SK-N-MC (cell line): ENCODE measurements around the gene RNASEL.
A peak's percentile ranks its signal among the peaks of the same experiment; 100 is the strongest.

Experiments
- DNase-seq: peaks from one replicate; pipeline ENCODE4 v3.0.0-alpha.2; 2011; ENCODE audit warnings: low read depth, low spot score
- H3K27ac ChIP-seq: fragments of 200-600 bp; sonication (generic); 2 replicates; pipeline ENCODE4 v1.5.1; 2016; ENCODE audit warnings: mixed run types
- H3K36me3 ChIP-seq: fragments of 200-600 bp; sonication (generic); 2 replicates; pipeline ENCODE4 v1.6.1; 2017; ENCODE audit warnings: antibody characterized with exemption, low read length, mixed read lengths; ENCODE audit not compliant: insufficient read depth
- H3K4me3 ChIP-seq: fragments of 200-600 bp; sonication (generic); 2 replicates; pipeline ENCODE4 v1.5.1; 2016
- H3K9ac ChIP-seq: fragments of 200-600 bp; sonication (generic); 2 replicates; pipeline ENCODE4 v1.8.0; 2017; ENCODE audit warnings: mixed run types, mixed read lengths; ENCODE audit not compliant: insufficient read length
- H3K9me3 ChIP-seq: fragments of 200-600 bp; sonication (generic); 2 replicates; pipeline ENCODE4 v1.6.1; 2017; ENCODE audit warnings: low read depth, mild to moderate bottlenecking, antibody characterized with exemption, low read length, moderate library complexity, mixed read lengths
- EZH2 ChIP-seq: fragments of 200-600 bp; sonication (generic); IDR thresholded peaks from one replicate; pipeline ENCODE4 v1.6.1; 2017; ENCODE audit warnings: antibody characterized with exemption
- FOXP2 ChIP-seq: optimal IDR thresholded peaks from 2 replicates; pipeline ENCODE3; 2011; ENCODE audit warnings: mild to moderate bottlenecking, moderate library complexity; ENCODE audit not compliant: insufficient read depth; ENCODE audit errors: extremely low read length, control extremely low read depth
- POLR2AphosphoS5 ChIP-seq: IDR thresholded peaks from 2 replicates; pipeline ENCODE4 v1.6.1; 2012; ENCODE audit warnings: mild to moderate bottlenecking, low read depth, low read length, borderline replicate concordance

Gene RNASEL

GRCh38 chr1:182603646-182604174 is 14.7 kb upstream of the RNASEL start:
- Histone ChIP-seq H3K9me3 (no peaks in the 10 kb centered on the region), H3K9ac (peak overlapping the region; percentile 33), H3K27ac (no peak overlapping the region), H3K36me3 (peaks cover 45% of the 10 kb centered on the region), H3K4me3 (peak overlapping the region; percentile 87)
- TF ChIP-seq FOXP2 (no peak), EZH2 (no peak)
- no peak for DNase-seq

- no peak for TF ChIP-seq EZH2
- TF ChIP-seq POLR2AphosphoS5 = no peak
- H3K36me3 ChIP-seq = peaks cover 45% of the 10 kb centered on the region
- H3K9me3 ChIP-seq = no peaks in the 10 kb centered on the region
- no peak overlapping the region for H3K27ac ChIP-seq
- no peak for DNase-seq
- H3K9ac ChIP-seq = peak overlapping the region; percentile 33
- H3K4me3 ChIP-seq = peak overlapping the region; percentile 87
These were observed 14.0 kb upstream of the RNASEL start for GRCh38 chr1:182602935-182603645.

- H3K27ac ChIP-seq = no peak overlapping the region
These were observed 12.9 kb upstream of the RNASEL start for GRCh38 chr1:182601913-182602312.

DNA sequence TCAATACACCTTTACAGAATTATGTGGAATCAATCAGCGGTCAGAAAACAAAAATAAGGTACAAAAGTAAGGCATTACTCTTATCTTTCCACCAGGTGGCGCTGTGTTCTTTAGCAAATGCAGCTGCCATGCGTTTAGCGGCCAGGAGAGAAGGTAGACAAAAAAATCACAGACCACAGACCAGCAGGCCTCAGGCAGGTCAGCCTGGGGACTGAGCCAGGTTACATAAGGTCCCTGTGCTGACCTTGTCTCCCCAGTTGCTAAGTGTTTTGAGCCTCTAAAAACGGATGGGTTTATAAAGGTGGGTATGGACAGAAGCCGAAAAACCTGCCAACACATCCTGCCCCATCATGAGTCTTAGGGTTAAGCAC is 12.3 kb upstream of the RNASEL start:
- DNase-seq = no peak
- TF ChIP-seq FOXP2 = no peak
- no peak for TF ChIP-seq EZH2
- no peak for TF ChIP-seq POLR2AphosphoS5
- Histone ChIP-seq H3K9me3 (no peaks in the 10 kb centered on the region), H3K4me3 (peak overlapping the region; percentile 87), H3K36me3 (peaks cover 45% of the 10 kb centered on the region), H3K27ac (no peak overlapping the region), H3K9ac (no peak overlapping the region)

More at GRCh38 chr1:182601913-182602312, 12.9 kb upstream of the RNASEL start:
- no peaks in the 10 kb centered on the region for H3K9me3 ChIP-seq
- no peak for DNase-seq
- peaks cover 45% of the 10 kb centered on the region for H3K36me3 ChIP-seq
- no peak overlapping the region for H3K9ac ChIP-seq
- peak overlapping the region; percentile 87 for H3K4me3 ChIP-seq
- TF ChIP-seq EZH2 (no peak), POLR2AphosphoS5 (no peak), FOXP2 (no peak)

DNA sequence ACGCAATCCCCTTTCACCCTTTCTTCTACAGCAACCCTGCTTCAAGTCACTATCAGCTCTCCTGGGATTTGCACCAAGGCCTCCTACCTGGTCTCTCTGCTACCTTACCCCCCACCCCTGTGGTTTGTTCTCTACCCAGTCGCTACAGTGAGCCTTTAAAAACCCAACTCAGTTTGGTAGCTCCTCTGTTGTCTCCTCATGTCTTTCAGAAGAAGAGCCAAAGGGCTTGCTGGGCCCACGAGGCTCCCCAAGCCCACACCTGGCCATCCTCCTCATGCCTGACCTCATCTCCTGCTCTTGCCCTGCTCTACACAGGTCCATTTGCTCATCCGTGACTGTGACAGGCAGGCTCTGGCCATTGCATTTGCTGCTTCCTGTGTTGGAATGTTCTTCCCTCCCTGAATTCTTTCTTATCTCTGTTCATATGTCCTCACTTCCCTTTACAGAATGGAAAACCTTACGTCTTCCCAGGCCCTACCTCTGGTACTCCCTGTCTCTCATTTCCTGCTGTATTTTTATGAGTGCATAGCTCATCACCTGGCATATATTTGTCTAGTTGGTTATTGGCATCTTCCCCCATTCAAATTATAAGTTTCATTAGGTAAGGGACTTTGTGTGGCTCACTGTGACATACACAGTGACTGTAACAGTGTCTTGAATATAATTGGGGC is 11.8 kb upstream of the RNASEL start:
- DNase-seq = no peak
- no peak overlapping the region for H3K9ac ChIP-seq
- no peak overlapping the region for H3K27ac ChIP-seq
- peaks cover 45% of the 10 kb centered on the region for H3K36me3 ChIP-seq
- no peak overlapping the region for H3K4me3 ChIP-seq
- H3K9me3 ChIP-seq = no peaks in the 10 kb centered on the region
- no peak for TF ChIP-seq POLR2AphosphoS5
- no peak for TF ChIP-seq EZH2
- no peak for TF ChIP-seq FOXP2

DNA sequence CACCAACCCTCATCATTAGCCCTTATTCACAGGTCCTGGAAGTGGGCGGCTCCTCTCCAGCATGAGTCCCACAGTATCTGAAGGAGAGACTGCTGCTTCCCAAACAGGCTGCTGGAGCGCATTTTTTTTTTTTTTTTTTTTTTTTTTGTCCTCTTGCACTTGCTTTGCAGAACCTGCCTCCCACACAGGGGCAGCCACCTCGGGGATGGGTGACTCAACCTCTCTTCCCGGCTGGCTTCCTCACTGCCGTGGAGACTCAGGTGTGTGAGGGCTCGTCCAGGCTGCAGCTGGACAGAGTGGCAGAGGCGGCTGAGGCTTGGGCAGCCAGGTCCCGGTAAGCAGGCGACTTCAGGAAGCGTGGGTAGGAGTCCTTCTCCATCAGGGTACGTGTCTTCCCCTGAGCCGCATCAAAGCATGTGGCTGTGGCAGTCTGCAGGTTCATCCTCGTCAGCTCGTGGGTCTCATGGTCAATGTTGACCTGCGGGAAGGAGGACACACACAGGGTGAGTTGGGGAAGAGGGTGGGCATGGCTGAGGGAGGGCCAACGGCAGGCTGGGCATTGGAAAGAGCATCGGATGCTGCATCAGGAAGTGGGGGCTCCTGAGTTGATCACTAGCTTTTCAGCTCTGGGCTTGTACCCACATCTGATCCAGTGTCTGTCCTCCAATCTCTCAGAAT is 11.1 kb upstream of the RNASEL start:
- TF ChIP-seq FOXP2 (no peak), EZH2 (no peak), POLR2AphosphoS5 (no peak)
- Histone ChIP-seq H3K9me3 (no peaks in the 10 kb centered on the region), H3K36me3 (peaks cover 45% of the 10 kb centered on the region), H3K9ac (no peak overlapping the region), H3K4me3 (no peak overlapping the region), H3K27ac (no peak overlapping the region)
- DNase-seq = no peak

- TF ChIP-seq FOXP2 = no peak
- TF ChIP-seq POLR2AphosphoS5 = no peak
- TF ChIP-seq EZH2 = no peak
- no peak overlapping the region for H3K27ac ChIP-seq
- peaks cover 45% of the 10 kb centered on the region for H3K36me3 ChIP-seq
- H3K9ac ChIP-seq = no peak overlapping the region
- H3K9me3 ChIP-seq = no peaks in the 10 kb centered on the region
- H3K4me3 ChIP-seq = no peak overlapping the region
- DNase-seq = no peak
These were observed 10.3 kb upstream of the RNASEL start for GRCh38 chr1:182599339-182599738.

- no peaks in the 10 kb centered on the region for H3K9me3 ChIP-seq
- peaks cover 45% of the 10 kb centered on the region for H3K36me3 ChIP-seq
- no peak for DNase-seq
- no peak overlapping the region for H3K9ac ChIP-seq
- TF ChIP-seq POLR2AphosphoS5 = no peak
- no peak for TF ChIP-seq EZH2
- TF ChIP-seq FOXP2 = no peak
- no peak overlapping the region for H3K4me3 ChIP-seq
- H3K27ac ChIP-seq = no peak overlapping the region
These were observed 9.2 kb upstream of the RNASEL start for GRCh38 chr1:182598296-182598695.

DNA sequence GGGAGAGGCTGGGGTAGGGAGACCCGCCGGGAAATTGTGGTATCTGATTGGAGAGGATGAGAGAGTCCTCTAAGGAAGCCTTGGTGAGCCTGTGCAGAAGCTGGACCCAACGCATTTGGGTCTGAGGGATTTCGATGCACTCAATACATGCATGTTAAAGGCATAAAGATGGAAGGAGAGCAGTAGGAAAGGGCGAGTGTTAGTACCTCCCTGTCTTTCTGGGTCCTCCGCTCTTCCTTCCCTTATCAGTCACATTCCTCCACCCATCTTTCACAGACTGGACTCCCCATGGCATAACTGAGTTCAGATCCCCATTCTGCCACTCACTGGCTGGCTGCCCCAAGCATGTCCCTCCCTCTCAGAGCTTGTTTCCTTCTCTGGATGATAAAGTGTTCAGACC is 7.9 kb upstream of the RNASEL start:
- no peak overlapping the region for H3K9ac ChIP-seq
- no peak overlapping the region for H3K4me3 ChIP-seq
- no peak overlapping the region for H3K27ac ChIP-seq
- TF ChIP-seq FOXP2 (no peak), POLR2AphosphoS5 (no peak)
- peaks cover 32% of the 10 kb centered on the region for H3K36me3 ChIP-seq
- no peak for DNase-seq
- H3K9me3 ChIP-seq = no peaks in the 10 kb centered on the region
